HCT116 (cell line): ENCODE measurements around the gene FAF2. TPM values are rescaled to one million over a fixed set of nuclear protein-coding genes. Genes with fewer than 3 reads are reported as not detected.

Source experiments
- ATAC-seq: fragments of 200-7000 bp; cut with Tn5 transposase; 2 replicates; pipeline ENCODE4 v1.9.1; 2020; ENCODE audit warnings: mild to moderate bottlenecking, moderate library complexity
- BruUV-seq: library from RNA; stranded (reverse); fragments of 400-500 nt; replicated peaks from 2 replicates; lab custom pipeline; 2021; lab: Mats Ljungman, UMichigan
- CTCF ChIA-PET: fragments of 300-600 bp; sonication (Branson Sonifier 250); formaldehyde crosslinking; loops from one replicate; lab custom pipeline; 2021; ENCODE audit warnings: antibody characterized with exemption; lab: Charles Lee
- POLR2A ChIA-PET: fragments of 300-600, 350-600 bp; sonication (Branson Sonifier 250); formaldehyde crosslinking; loops from one replicate; lab custom pipeline; 2021; ENCODE audit warnings: antibody characterized with exemption; lab: Charles Lee
- RAD21 ChIA-PET, 2 experiments: fragments of 300-600 bp; sonication (Branson Sonifier 250); formaldehyde crosslinking; loops; one replicate each; lab custom pipeline; 2023; ENCODE audit warnings: low total read pairs in 2 of 2; ENCODE audit not compliant: uncharacterized antibody in 2 of 2, unreplicated experiment in 2 of 2, low non-redundant PET in 1 of 2; lab: Charles Lee
- DNase-seq: peaks from one replicate; pipeline ENCODE4 v3.0.0-alpha.2; 2010; ENCODE audit warnings: low read depth, low spot score
- H2AFZ ChIP-seq: fragments of 200-600 bp; shearing (Covaris generic), sonication (generic); 2 replicates; pipeline ENCODE4 v1.6.1; 2017; ENCODE audit warnings: low read depth, mixed run types, mixed read lengths, antibody characterized with exemption, low read length; ENCODE audit not compliant: poor library complexity, severe bottlenecking
- H3K27ac ChIP-seq: 2 replicates; pipeline ENCODE4 v1.5.1; 2012; ENCODE audit warnings: low read depth, low read length
- H3K27me3 ChIP-seq: fragments of 200-600 bp; sonication (generic); 2 replicates; pipeline ENCODE4 v1.6.1; 2016; ENCODE audit warnings: mixed run types, low read length, mixed read lengths; ENCODE audit not compliant: insufficient read depth
- H3K36me3 ChIP-seq, 2 experiments: fragments of 200-500 bp in 1 of 2; fragments of 200-600 bp in 1 of 2; sonication (Bioruptor generic) in 1 of 2; sonication (generic) in 1 of 2; 2 replicates each; pipeline versions ENCODE4 v1.5.1 to v1.6.1; 2014 to 2016; ENCODE audit warnings: low read length in 2 of 2, inconsistent platforms in 1 of 2, mixed read lengths in 1 of 2, mixed run types in 1 of 2; ENCODE audit not compliant: insufficient read depth in 2 of 2, control insufficient read depth in 1 of 2
- H3K4me1 ChIP-seq, 2 experiments: fragments of 200-600 bp in 1 of 2; sonication (generic) in 1 of 2; 2 replicates each; pipeline versions ENCODE4 v1.5.1 to v1.6.1; 2012 to 2017; ENCODE audit warnings: low read length in 2 of 2, inconsistent platforms in 1 of 2, mild to moderate bottlenecking in 1 of 2, mixed read lengths in 1 of 2, mixed run types in 1 of 2, moderate library complexity in 1 of 2; ENCODE audit not compliant: insufficient read depth in 2 of 2, control insufficient read depth in 1 of 2
- H3K4me2 ChIP-seq: fragments of 200-600 bp; sonication (generic); 2 replicates; pipeline ENCODE4 v1.6.1; 2017; ENCODE audit warnings: mixed run types, low read length, mixed read lengths
- H3K4me3 ChIP-seq, 2 experiments: fragments of 200-600 bp in 1 of 2; sonication (generic) in 1 of 2; replicated peaks in 1 of 2; 2 replicates each; pipeline ENCODE4 v1.5.1; 2011 to 2016; ENCODE audit warnings: low read length in 2 of 2, control low read depth in 1 of 2, low read depth in 1 of 2, mild to moderate bottlenecking in 1 of 2, mixed read lengths in 1 of 2, mixed run types in 1 of 2
- H3K79me2 ChIP-seq: fragments of 200-600 bp; sonication (generic); 2 replicates; pipeline ENCODE4 v1.6.1; 2017; ENCODE audit warnings: mild to moderate bottlenecking, mixed run types, low read length, moderate library complexity, mixed read lengths; ENCODE audit not compliant: insufficient read depth
- H3K9ac ChIP-seq: fragments of 200-600 bp; sonication (generic); 2 replicates; pipeline ENCODE4 v1.6.1; 2016; ENCODE audit warnings: low read length, mixed read lengths
- H3K9me2 ChIP-seq: fragments of 200-600 bp; sonication (generic), shearing (Covaris generic); 2 replicates; pipeline ENCODE4 v1.6.1; 2017; ENCODE audit warnings: mixed run types, mild to moderate bottlenecking, moderate library complexity; ENCODE audit not compliant: insufficient read depth
- H3K9me3 ChIP-seq, 2 experiments: fragments of 200-500 bp in 1 of 2; fragments of 200-600 bp in 1 of 2; sonication (Bioruptor generic) in 1 of 2; sonication (generic) in 1 of 2; 2 replicates each; pipeline ENCODE4 v1.6.1; 2014 to 2017; ENCODE audit warnings: low read length in 2 of 2, mixed read lengths in 2 of 2, inconsistent platforms in 1 of 2, low read depth in 1 of 2, mild to moderate bottlenecking in 1 of 2, mixed run types in 1 of 2, moderate library complexity in 1 of 2; ENCODE audit not compliant: control insufficient read depth in 1 of 2, insufficient read depth in 1 of 2
- H4K20me1 ChIP-seq: fragments of 200-600 bp; sonication (generic), shearing (Covaris generic); 2 replicates; pipeline ENCODE4 v1.6.1; 2017; ENCODE audit warnings: mixed run types, mild to moderate bottlenecking, moderate library complexity; ENCODE audit not compliant: insufficient read depth
- ATF3 ChIP-seq: IDR thresholded peaks from 2 replicates; pipeline ENCODE4 v1.6.1; 2012
- ELF1 ChIP-seq: IDR thresholded peaks from 2 replicates; pipeline ENCODE4 v1.6.1; 2012; ENCODE audit warnings: low read depth, borderline replicate concordance
- EZH2phosphoT487 ChIP-seq: fragments of 200-600 bp; IDR thresholded peaks from 2 replicates; pipeline ENCODE4 v1.6.1; 2018; ENCODE audit warnings: antibody characterized with exemption, borderline replicate concordance
- JUND ChIP-seq: IDR thresholded peaks from 2 replicates; pipeline ENCODE4 v1.6.1; 2012
- POLR2A ChIP-seq: IDR thresholded peaks from 2 replicates; pipeline ENCODE4 v1.7.0; 2011; ENCODE audit warnings: borderline replicate concordance; ENCODE audit not compliant: insufficient read depth, insufficient read length; ENCODE audit errors: extremely low read depth
- POLR2AphosphoS5 ChIP-seq: IDR thresholded peaks from 2 replicates; pipeline ENCODE4 v1.6.1; 2011; ENCODE audit warnings: mild to moderate bottlenecking, low read depth, low read length, moderate library complexity
- RAD21 ChIP-seq: IDR thresholded peaks from 2 replicates; pipeline ENCODE4 v1.6.1; 2012; ENCODE audit warnings: low read depth, mild to moderate bottlenecking
- SP1 ChIP-seq: IDR thresholded peaks from 2 replicates; pipeline ENCODE4 v1.6.1; 2012; ENCODE audit warnings: low read depth
- ZBTB33 ChIP-seq: IDR thresholded peaks from 2 replicates; pipeline ENCODE4 v1.6.1; 2011; ENCODE audit warnings: mild to moderate bottlenecking, low read length, moderate library complexity; ENCODE audit not compliant: insufficient replicate concordance; ENCODE audit errors: extremely low read depth
- ZFX ChIP-seq: fragments of 450-650 bp; IDR thresholded peaks from 2 replicates; pipeline ENCODE4 v1.6.1; 2017
- ZNF274 ChIP-seq: fragments of 200-500 bp; sonication (Bioruptor generic); IDR thresholded peaks from 2 replicates; pipeline ENCODE4 v1.6.1; 2014; ENCODE audit warnings: mild to moderate bottlenecking, low read depth, low read length, inconsistent platforms
- intact Hi-C: fragments of 100-400 bp; cut with micrococcal nuclease; formaldehyde crosslinking; loops from 2 replicates; pipeline ENCODE4 v1.10.0; 2022
- total RNA-seq: library from RNA; stranded (reverse); gene quantifications from one replicate; pipeline ENCODE4 v1.2.1, GENCODE V29; 2021; ENCODE audit not compliant: unreplicated experiment

FAF2 gene
- total RNA-seq, 1 experiment from 2014 or later = 51.9 TPM

GRCh38 chr5:176470539-176470938, 22.4 kb downstream of the FAF2 start:
- no TSS peak for BruUV-seq
- H3K27me3 ChIP-seq = no peaks in the 10 kb centered on the region
- RAD21 ChIA-PET = no interaction called here
- no peak overlapping the region for H2AFZ ChIP-seq
- no peak overlapping the region for H3K9ac ChIP-seq
- CTCF ChIA-PET = no interaction called here
- H4K20me1 ChIP-seq = peaks cover 14% of the 10 kb centered on the region; the same call in 1 of the 2 replicates
- 0 out of 4 replicates have a peak, but pooled peaks cover 2 to 4% of the 10 kb centered on the region in 2 experiments for H3K36me3 ChIP-seq
- no peak overlapping the region for H3K4me3 ChIP-seq
- no peak overlapping the region for H3K4me2 ChIP-seq
- no peaks in the 10 kb centered on the region for H3K9me2 ChIP-seq
- DNase-seq (no peak), ATAC-seq (no peak)
- TF ChIP-seq ZBTB33 (no peak), JUND (no peak), ZFX (no peak), SP1 (no peak), ELF1 (no peak), POLR2AphosphoS5 (no peak), EZH2phosphoT487 (no peak), POLR2A (no peak), ZNF274 (no peak), RAD21 (no peak), ATF3 (no peak)
- no peaks in the 10 kb centered on the region for H3K9me3 ChIP-seq
- H3K27ac ChIP-seq = no peak overlapping the region
- POLR2A ChIA-PET = no interaction called here
- intact Hi-C loops = no loop called here
- H3K79me2 ChIP-seq = peaks cover 95% of the 10 kb centered on the region
- H3K4me1 ChIP-seq = peaks cover 0 to 21% of the 10 kb centered on the region in 2 experiments; a peak in 2 of 4 replicates
